ENCODE measurements around the gene LRRC43.

GRCh38 chr12:122203301-122204166 lies 20.6 kb downstream of the LRRC43 start, which contains the start of gene B3GNT4:
- TF ChIP-seq CTCF (IDR thresholded peaks at IDR 0.05) (no peak), POLR2A (IDR thresholded peaks at IDR 0.05) (no peak)

All from uterus (tissue), 2 donors.